Stimulated activated CD4-positive, alpha-beta T cell treated with anti-CD3 and anti-CD28 coated beads, Interleukin-12 subunit alpha, Interleukin-12 subunit beta, amount 100 ng/mL, for 4 hours (primary cell): ENCODE results near the gene KCP.

Source experiments
- DNase-seq: peaks from one replicate; pipeline ENCODE4 v3.0.0-alpha.2; 2020

The KCP gene

GRCh38 chr7:128854396-128854795 lies 56.1 kb downstream of the KCP start:
- DNase-seq, result no peak

GRCh38 chr7:128853799-128854198 lies 56.7 kb downstream of the KCP start:
- no peak for DNase-seq

- no peak for DNase-seq
Measured at GRCh38 chr7:128852537-128853254, 57.8 kb downstream of the KCP start.

- no peak for DNase-seq
Measured at GRCh38 chr7:128849804-128850490, 60.6 kb downstream of the KCP start.

- no peak for DNase-seq
Measured at GRCh38 chr7:128849156-128849515, 61.4 kb downstream of the KCP start.

- DNase-seq, result no peak
Measured at GRCh38 chr7:128848289-128849155, 62.0 kb downstream of the KCP start.

- DNase-seq, result no peak
Measured at GRCh38 chr7:128847721-128848211, 62.7 kb downstream of the KCP start.

- no peak for DNase-seq
Measured at GRCh38 chr7:128846781-128847444, 63.6 kb downstream of the KCP start.

GRCh38 chr7:128845987-128846386 lies 64.5 kb downstream of the KCP start:
- no peak for DNase-seq

- no peak for DNase-seq
Measured at GRCh38 chr7:128845475-128845874, 65.0 kb downstream of the KCP start.

- no peak for DNase-seq
Measured at GRCh38 chr7:128844777-128845311, 65.7 kb downstream of the KCP start.

GRCh38 chr7:128843938-128844621 lies 66.4 kb downstream of the KCP start:
- DNase-seq, result no peak

- DNase-seq, result no peak
Measured at GRCh38 chr7:128842674-128843641, 67.6 kb downstream of the KCP start.

GRCh38 chr7:128841921-128842673 lies 68.4 kb downstream of the KCP start:
- DNase-seq, result peak; percentile 57

- no peak for DNase-seq
Measured at GRCh38 chr7:128841171-128841690, 69.3 kb downstream of the KCP start.

GRCh38 chr7:128840326-128841170 lies 70.0 kb downstream of the KCP start:
- no peak for DNase-seq

- no peak for DNase-seq
Measured at GRCh38 chr7:128839751-128840177, 70.7 kb downstream of the KCP start.

- DNase-seq, result no peak
Measured at GRCh38 chr7:128838981-128839731, 71.4 kb downstream of the KCP start.
